ENCODE data around the gene FBLN1.
"Not testable (repeated sequence)": the region's sequence is repeated elsewhere in the genome, so short reads cannot be mapped to it uniquely, and the experiment has no call there.

The FBLN1 gene

DNA sequence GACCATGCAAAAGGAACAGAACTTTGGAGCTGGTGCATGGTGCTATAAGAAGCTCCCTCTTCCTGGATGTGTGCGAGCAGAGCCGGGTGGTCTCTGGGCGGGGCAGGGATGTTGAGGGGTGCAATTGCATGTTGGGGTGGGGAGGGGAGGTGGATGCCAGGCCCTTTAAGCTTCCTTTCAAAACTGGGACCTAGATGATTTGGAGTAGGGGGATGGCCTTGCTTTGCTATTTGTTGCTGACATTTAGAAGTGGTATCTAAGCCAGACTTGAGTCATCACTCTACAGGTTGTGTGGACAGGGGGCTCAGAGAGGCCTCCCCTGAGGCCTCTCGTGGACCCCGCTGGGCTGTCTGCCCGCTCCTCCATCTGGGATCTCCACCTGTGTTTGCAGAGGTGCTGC lies 24.8 kb downstream of the FBLN1 start:
- no peak for DNase-seq (ENCODE audit: low read depth in 2 of 2)

DNA sequence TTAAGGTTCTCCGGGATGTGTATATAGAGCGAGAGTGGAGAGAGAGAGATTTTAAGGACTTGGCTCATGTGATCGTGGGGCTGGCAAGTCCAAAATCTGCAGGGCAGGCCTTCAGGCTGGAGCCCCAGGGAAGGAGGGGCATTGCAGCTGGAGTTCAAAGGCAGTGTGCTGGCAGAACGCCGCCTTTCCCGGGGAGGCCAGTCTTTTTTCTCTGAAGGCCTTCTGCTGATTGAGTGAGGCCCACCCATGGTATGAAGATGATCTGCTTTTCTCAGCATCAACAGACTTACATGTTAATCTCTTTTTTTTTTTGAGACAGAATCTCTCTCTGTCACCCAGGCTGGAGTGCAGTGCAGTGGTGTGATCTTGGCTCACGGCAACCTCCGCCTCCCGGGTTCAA lies 25.4 kb downstream of the FBLN1 start:
- DNase-seq (ENCODE audit: low read depth in 2 of 2) = no peak

DNA sequence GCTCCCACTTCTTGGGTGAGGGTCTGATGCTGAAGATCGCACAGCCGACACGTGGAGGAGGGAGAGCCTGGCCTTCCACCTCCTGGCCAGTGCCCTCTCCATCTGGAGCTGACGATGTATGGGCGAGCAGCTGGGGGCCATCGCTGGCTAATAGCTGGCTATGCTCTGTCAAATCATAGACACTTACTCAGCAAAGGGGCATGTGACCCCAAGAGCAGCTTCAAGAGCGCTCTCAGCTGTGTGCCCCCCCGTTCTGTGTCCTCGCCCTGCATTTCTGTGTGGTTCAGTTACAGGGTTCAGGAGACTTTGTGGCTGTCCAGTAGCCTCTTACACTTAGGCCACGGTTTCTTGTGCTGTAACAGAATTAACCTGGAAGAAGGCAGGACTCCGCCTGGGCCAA lies 26.4 kb downstream of the FBLN1 start:
- no peak for DNase-seq (ENCODE audit: low read depth in 2 of 2)

DNA sequence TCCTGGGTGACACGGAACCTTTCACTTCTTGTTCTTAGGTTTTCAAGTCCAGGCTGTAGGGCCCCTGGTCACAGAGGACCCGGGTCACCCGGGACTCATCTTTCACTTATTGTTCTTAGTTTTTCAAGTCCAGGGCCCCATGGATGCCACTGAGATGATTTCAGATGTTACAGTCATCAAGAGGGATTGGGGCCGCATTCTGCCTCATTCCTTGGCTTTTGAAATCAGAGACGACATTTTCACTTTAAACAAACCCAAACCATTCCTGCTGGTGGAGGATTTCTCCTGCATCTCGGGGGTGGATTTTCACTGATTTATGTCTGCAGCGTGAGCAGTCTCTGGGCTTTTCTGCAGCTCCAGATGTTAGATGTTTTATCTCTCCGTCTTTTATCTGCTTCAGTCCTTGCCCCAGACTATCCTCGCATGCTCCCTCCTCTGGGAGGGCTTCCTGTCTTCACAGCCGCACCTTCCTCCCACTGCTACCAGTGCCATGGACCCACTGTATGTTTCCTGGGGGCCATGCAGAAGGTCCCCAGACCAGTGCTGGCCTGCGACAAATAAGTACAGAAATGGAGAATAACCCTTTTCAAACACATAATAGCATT lies 27.4 kb downstream of the FBLN1 start:
- DNase-seq (ENCODE audit: low read depth in 2 of 2) = no peak

DNA sequence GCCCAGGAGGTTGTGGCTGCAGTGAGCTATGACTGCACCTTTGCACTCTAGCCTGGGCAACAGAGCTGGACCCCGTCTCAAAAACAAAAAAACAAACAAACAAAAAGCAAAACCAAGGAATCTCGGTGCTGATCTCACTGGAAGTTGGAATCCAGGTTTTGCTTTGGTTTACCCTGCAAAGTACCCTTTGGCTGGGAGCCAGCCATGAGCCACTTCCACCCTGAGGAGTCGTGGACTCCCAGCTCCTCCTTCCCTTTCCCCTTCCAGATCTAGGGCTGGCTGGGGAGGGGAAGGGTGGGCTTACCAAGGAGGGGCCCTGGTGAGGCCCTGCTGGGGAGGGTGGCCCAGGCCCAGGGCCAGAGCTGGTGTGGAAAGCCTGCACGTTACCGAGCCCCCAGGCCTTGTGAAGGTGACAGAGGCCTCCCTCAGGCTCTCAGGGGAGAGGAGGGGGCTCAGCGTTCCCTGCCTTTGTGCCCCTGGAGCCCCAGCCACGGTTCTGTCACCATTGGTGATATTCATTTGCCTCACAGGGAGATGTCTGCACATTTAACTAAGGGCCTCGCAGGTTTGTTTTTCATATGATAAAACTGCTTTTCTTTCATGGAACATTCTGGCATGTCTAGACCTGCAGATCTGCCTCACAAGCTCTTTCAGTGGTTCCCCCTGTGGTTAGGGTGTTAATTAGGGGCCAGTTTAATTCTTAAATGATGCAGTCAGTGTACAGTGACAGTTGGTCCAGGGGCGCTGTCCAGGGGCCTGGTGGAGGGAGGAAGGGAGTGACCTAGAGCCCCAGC lies 29.0 kb downstream of the FBLN1 start:
- DNase-seq (ENCODE audit: low read depth in 2 of 2) = no peak

DNA sequence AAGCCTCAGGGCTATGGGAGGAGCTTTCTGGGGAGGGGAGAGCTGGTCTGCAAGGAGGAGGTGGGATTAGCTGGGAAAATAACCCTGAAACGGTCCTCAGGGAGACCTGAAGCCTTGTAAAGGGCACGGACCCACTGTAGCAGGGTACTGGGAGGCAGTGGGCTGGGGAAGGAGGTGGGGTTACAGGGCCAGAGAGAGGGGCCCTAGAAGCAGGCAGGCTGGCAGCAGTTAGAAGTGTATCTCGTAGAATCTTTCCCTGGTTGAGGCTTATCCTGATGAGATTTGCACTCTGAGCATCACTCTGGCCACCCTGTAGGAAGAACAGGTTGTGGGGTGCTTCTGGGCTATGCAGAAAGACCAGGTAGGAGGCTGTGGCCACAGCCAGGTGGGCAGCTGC lies 29.6 kb downstream of the FBLN1 start:
- DNase-seq (ENCODE audit: low read depth in 2 of 2) = no peak

DNA sequence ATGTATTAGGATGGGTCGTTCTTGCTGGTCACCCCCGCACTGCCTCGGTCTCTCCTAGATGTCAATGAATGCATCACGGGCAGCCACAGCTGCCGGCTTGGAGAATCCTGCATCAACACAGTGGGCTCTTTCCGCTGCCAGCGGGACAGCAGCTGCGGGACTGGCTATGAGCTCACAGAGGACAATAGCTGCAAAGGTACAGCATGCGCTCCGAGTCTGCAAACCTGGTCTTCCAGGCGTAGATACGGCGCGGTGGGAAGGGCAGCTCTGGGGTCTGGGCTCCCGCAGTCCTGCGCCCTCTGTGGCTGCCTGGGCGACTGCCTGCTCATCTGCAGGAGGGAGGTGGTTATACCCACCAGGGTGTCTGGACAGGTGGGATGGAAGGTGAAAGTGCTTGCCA lies 31.0 kb downstream of the FBLN1 start:
- DNase-seq (ENCODE audit: low read depth in 2 of 2) = no peak

DNA sequence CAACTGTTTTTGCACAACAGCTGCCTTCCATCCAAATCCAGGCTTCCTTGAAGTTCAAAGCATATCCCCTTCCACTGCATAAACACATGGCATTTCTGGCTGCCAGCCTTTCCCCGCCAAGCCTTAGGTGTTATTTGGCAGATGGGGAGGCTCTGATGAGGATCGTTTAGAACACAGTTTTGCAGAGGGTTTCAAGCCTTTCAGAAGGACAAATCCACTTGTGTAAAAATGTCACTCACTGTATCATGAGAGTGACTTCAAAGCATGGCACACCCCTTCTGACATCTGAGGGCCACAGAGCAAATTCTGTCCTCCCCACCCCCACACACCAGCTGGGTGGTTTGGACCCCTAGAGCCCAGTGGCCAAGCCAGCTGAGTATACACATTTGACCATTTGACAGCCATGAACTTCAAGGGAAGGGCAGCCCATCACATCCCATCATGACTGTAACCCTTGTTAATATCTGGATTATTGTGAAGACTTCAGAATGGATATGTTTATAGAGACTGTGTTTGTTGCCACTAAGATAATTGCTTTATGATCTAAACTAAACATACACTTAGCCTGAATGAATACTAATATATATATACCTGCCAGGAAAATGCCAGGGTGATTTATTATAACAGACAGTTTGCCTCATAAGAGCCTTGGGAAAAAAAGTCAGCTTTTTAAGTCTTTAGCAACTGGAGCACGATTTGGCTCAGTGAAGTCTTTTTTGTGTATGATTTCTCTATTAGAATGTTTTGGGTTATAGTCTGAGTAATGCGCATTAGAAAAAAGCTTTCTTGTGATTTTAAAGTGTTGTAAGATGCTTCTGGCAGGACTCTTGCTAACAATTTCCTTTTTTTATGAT lies 31.9 kb downstream of the FBLN1 start:
- DNase-seq (ENCODE audit: low read depth in 2 of 2) = no peak

DNA sequence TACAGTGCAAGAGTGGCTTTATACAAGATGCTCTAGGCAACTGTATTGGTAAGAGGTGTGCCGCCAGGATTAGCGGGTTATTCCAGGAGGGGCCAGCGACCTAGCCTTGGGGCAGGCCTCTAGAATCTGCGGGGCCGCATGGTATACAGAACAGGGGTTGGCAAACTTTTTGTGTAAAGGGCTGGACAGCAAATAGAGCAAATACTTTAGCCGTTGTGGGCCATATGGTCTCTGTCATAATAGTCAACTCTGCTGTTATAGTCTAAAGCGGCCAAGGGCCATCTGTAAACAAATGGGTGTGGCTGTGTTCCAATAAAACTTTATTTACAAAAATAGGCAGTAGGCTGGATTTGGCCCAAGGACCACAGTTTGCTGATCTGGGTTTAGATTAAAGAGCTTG lies 32.6 kb downstream of the FBLN1 start:
- DNase-seq (ENCODE audit: low read depth in 2 of 2) = no peak

DNA sequence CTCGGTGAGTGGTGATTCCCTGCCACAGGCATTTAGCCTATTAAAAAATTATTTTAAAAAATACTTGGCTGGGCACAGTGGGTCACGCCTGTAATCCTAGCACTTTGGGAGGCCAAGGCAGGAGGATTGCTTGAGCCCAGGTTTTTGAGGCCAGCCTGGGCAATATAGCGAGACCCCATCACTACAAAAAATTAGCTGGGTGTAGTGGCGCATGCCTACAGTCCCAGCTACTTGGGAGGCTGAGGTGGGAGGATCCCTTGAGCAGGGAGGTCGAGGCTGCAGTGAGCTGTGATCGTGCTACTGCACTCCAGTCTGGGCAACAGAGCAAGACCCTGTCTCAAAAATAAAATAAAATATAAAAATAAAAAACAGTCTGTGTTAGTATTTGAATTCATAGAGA lies 33.2 kb downstream of the FBLN1 start:
- not testable (repeated sequence) for DNase-seq (ENCODE audit: low read depth in 2 of 2)

DNA sequence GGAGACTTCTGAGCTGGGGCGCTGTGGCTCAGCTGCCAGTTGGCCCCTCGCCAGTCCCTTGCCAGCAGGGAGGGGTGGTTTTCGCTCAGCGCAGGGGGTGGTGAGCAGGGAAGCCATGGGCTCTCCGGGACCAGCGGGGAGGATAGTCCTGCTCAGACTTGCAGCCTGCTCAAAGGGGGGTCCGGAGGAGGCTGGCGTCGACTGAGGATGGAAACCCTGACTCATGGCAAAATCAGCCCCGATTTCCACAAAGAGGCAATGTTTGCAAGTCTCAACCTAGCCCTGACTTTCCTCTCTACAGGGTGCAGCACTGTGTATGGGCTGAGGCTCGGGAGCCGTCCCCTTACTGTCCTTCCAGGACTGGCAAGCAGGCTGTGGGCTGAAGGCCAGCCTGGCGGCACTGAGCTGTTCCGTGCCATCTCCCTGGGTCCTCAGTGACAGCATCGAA lies 35.1 kb downstream of the FBLN1 start:
- no peak for DNase-seq (ENCODE audit: low read depth in 2 of 2)

DNA sequence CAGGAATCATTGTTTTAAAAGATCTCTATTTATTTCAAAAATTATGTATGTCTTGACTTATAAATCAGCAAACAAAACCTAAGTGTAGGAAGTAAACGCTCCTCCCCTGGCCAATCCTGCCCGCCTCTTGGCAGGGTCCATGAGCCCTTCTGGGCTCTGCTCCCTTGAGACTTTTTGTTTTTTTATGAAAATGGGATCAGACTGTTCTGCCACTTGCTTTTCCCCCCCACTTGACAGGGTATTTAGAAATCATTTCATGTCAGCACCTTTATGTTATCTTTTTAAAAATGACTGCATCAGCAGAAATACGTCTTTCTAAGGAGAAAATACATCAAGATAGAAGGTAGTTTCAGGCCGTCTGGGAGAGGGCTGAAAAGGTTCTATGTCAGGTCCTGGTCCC lies 35.6 kb downstream of the FBLN1 start:
- DNase-seq (ENCODE audit: low read depth in 2 of 2) = no peak

DNA sequence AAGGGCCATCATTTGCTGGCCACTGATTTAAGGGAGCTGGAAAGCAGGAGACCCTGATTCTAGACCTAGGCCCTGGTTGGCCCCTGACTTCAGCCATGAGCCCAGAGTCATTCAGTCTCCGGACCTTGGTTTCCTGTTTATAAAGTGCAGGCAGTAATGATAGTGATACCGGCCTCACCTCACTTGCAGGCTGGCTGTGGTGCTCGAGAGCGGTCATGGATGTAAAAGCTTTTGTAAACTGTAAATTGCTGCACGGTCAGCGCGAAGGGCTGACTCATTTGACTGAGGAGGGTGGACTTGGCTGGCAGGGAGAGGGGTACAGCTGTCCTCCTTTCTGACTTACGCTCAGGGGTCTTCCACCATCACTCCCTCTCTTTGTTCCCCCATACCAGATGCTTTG lies 37.4 kb downstream of the FBLN1 start:
- no peak for DNase-seq (ENCODE audit: low read depth in 2 of 2)

DNA sequence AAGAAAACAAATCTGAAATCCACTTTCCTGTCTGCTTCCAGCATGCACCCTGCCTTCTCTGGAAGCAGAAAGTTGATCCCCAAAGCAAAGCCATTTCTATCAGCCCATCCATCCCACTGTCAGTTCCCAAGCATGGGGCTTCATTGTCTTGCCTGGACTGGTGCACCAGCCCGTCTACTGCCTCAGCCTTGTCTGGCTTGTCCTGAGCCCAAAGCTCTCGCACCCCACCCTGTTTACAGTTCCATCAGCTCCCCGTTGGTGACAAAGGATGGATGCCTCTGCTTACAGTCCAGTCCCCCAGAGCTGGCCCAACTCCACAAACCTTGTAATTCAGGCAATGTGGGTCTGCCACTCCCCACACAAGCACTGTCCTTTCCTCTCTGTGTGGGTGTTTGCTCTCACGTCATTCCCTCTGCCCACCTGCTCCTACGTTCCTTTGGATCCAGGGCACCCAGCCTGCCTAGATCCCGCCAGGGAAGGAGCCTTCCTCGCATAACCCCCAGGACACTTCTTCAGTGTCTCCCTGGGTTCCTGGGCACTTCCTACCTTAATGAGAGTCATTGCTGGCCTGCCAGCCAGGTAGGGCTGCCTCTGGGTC lies 38.8 kb downstream of the FBLN1 start:
- no peak for DNase-seq (ENCODE audit: low read depth in 2 of 2)

DNA sequence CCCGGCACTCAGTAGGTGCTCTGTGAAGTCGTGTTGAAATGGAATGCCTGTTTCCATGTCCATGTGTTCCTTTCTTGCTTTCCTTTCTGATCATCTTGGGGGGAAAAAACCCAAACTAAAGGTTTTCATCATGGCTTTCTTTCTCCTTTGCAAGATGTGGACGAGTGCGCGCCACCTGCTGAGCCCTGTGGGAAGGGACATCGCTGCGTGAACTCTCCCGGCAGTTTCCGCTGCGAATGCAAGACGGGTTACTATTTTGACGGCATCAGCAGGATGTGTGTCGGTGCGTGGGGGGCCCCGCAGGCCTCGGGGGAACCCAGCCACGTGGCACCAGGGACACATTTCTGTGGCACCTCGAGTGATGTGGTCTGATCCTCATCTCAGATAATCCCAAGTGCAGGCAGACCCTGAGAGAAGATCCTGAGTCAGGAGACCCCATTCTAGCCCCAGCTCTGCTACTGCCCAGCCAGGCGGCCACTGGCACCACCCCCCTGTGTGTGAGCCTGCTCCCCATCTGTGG lies 39.4 kb downstream of the FBLN1 start:
- DNase-seq (ENCODE audit: low read depth in 2 of 2) = no peak

DNA sequence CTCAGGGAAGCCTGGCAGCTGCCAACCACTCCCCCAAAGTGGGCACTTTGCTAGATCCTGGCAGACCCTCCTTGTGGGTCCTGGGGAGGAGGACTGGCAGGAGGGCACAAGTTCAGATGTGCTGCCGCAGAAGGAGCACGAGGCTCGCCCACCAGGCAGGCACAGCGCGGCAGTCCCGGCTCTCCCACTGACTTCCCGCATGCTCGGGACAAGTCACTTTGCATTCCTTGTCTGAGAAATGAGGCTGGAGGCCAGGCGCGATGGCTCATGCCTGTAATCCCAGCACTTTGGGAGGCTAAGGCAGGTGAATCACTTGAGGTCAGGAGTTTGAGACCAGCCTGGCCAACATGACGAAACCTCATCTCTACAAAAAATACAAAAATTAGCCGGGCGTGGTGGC lies 40.1 kb downstream of the FBLN1 start:
- not testable (repeated sequence) for DNase-seq (ENCODE audit: low read depth in 2 of 2)

DNA sequence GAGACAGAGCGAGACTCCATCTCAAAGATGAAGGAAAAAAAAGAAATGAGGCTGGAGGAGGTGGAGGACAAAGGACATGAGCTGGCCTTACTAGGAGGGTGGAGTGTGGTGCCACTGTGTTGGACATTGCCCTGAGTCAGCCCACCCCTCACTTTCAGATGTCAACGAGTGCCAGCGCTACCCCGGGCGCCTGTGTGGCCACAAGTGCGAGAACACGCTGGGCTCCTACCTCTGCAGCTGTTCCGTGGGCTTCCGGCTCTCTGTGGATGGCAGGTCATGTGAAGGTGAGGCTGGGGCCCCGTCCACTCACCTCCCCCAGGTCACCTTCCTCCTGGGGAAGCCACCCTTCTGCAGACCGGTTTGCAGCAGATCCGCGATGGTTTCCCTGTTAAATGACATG lies 40.6 kb downstream of the FBLN1 start:
- DNase-seq (ENCODE audit: low read depth in 2 of 2) = no peak

DNA sequence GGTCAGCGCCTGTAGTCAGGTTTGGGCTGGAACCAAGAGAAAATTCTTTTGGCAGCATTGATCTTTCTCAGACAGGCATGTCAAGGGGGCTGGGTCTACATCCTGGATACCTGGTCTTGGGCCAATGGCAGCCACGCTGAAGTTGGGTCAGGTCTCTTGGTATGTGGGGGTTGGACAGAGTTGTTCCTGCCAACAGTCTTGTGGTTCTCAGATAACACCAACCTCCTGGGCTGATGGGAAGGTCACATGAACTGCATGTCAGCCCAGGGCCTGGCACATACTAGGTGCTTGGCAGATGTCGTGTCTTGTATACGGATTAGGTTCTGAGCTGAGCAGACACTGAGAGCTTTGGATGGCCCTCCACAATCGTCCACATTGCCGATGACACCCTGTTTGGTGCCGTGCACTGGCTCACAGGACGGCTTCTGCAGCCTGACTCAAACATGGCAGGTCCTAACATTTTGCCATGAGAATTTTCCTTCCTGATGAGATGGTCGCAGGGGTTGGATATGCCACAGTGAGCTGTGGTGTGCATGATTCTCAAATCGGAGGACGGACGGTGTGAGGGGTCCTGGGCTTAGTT lies 42.0 kb downstream of the FBLN1 start:
- no peak for DNase-seq (ENCODE audit: low read depth in 2 of 2)

DNA sequence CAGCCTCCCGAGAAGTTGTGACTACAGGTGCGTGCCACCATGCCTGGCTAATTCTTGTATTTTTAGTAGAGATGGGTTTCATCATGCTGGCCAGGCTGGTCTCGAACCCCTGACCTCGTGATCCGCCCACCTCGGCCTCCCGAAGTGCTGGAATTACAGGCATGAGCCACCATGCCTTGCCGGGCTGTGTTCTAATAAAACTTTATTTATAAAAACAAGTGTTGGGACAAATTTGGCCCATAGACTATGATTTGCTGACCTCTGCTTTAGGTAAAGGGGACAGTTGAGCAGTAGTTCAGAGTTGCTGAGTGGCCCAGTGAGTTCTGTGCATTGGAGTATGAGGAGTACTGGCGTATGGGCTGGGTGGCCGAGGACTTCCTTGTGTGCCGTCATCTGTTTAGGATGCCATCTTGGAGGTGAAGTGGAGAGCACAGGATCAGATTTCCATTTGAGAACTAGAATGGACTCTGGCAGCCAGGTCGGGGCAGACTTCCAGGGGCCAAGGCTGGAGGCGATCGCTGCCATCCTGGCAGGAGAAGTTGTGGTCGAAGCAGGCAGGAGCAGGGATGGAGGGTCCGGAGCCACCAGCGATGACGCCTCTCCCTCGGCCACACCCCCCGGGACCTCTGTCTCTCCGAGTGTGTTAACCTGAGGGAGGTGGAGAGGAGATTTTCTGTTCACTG lies 43.8 kb downstream of the FBLN1 start:
- no peak for DNase-seq (ENCODE audit: low read depth in 2 of 2)

DNA sequence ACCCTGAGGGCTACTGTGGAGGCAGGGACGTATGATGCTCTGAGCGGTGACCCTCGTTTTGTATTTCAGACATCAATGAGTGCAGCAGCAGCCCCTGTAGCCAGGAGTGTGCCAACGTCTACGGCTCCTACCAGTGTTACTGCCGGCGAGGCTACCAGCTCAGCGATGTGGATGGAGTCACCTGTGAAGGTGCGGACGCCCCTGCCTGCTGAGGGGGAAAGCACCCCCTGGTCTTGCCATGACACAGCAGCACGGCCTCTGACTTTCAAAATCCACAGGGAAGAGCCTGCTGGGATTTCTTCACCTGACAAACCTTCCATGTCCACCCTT lies 44.3 kb downstream of the FBLN1 start:
- no peak for DNase-seq (ENCODE audit: low read depth in 2 of 2)

DNA sequence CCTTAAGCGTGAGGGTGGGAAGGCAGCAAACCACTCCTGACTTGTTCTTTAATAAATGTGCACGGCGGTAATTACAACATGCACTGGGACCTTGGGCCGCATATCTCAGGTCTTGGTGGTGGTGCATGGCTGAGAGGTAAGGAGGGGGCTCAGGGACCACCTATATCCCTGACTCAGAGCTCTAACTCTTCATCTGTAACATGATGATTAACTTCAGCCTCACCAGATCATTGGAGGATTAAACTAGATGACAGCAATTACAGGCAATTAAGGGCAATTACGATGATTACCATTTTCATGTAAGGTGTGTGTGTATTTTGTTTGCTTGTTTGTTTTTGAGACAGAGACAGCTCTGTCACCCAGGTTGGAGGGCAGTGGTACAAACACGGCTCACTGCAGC lies 45.0 kb downstream of the FBLN1 start:
- DNase-seq (ENCODE audit: low read depth in 2 of 2) = no peak
